Measurements from ENCODE around the gene LBX2. TPM values are rescaled to one million over a fixed set of nuclear protein-coding genes. Genes with fewer than 3 reads are reported as not detected.

Gene LBX2
- total and polyA plus RNA-seq, 8 donors, result 0.14 to 2.2 (median 0.77) TPM; not detected in 1

DNA sequence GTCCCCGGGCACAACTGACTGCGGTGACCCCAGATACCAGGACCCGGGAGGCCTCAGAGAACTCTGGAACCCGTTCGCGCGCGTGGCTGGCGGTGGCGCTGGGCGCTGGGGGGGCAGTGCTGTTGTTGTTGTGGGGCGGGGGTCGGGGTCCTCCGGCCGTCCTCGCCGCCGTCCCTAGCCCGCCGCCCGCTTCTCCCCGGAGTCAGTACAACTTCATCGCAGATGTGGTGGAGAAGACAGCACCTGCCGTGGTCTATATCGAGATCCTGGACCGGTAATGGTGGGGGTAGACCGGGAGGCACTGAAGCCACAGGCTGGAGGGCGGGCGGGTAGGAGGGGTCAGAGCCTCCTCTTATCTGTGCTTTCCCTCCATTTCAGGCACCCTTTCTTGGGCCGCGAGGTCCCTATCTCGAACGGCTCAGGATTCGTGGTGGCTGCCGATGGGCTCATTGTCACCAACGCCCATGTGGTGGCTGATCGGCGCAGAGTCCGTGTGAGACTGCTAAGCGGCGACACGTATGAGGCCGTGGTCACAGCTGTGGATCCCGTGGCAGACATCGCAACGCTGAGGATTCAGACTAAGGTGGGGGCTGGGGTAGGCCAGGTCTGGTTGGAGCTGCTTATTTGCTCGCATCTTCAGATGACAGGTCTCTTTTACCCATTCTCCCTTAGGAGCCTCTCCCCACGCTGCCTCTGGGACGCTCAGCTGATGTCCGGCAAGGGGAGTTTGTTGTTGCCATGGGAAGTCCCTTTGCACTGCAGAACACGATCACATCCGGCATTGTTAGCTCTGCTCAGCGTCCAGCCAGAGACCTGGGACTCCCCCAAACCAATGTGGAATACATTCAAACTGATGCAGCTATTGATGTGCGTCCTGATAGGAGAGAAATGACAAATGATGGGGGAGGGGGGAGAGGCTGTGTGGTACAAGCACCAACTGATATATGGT lies 31.1 kb upstream of the LBX2 start:
- intact Hi-C loops (cut with DNase I), result no loop called here
- no peaks in the 10 kb centered on the region for H3K27me3 ChIP-seq
- peaks cover 0 to 44% of the 10 kb centered on the region in 2 donors for H3K36me3 ChIP-seq

DNA sequence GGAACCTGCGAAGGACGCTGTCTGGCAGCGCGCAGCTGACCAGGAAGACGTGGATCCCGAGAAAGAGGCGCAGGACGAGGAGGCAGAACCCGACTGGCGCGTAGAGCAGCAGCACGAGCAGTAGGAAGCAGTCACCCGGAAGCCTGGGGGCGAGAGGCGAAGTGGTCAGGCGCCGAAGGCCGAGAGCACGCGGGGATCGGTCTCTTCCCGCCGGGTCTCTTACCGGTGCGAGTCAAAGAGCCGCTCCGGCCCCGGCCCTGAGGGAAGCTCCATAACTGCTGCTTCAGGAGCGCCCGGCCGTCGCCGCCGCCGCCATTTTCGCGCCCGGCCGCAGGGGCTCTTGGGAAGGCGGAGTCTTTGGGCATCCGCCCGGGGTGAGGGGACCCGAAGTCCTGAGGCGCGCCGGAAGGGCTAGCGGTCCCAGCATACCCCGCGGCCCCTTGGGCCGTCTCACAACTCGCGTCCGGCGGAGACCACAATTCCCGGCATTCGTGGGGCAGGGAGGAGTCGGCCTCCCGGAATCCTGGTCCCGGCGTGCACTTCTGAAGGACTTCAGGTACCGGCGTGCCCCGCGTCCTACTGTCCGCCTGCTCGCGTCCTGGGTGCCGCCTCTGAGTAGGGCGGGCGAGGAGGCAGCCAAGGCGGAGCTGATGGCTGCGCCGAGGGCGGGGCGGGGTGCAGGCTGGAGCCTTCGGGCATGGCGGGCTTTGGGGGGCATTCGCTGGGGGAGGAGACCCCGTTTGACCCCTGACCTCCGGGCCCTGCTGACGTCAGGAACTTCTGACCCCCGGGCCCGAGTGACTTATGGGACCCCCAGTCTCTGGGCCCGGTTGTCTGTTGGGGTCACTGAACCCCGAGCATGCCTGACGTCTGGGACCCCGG lies 30.2 kb upstream of the LBX2 start, which contains the start of the genes AUP1 and HTRA2:
TSS of gene AUP1 (minus strand) at position 350 of the 882 bp plus-strand sequence. CDS start at position 273, 77 bp downstream.
TSS of gene HTRA2 (plus strand) at position 577 of the 882 bp plus-strand sequence. CDS start at position 651, 74 bp downstream.
- TF ChIP-seq, protein P1, sequence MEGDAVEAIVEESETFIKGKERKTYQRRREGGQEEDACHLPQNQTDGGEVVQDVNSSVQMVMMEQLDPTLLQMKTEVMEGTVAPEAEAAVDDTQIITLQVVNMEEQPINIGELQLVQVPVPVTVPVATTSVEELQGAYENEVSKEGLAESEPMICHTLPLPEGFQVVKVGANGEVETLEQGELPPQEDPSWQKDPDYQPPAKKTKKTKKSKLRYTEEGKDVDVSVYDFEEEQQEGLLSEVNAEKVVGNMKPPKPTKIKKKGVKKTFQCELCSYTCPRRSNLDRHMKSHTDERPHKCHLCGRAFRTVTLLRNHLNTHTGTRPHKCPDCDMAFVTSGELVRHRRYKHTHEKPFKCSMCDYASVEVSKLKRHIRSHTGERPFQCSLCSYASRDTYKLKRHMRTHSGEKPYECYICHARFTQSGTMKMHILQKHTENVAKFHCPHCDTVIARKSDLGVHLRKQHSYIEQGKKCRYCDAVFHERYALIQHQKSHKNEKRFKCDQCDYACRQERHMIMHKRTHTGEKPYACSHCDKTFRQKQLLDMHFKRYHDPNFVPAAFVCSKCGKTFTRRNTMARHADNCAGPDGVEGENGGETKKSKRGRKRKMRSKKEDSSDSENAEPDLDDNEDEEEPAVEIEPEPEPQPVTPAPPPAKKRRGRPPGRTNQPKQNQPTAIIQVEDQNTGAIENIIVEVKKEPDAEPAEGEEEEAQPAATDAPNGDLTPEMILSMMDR (IDR thresholded peaks at IDR 0.05), result peak in 1 of 2 donors; percentile 26
- intact Hi-C loops (cut with DNase I), result no loop called here
- Histone ChIP-seq H3K36me3 (peaks cover 0 to 47% of the 10 kb centered on the region in 2 donors), H3K27ac (peak within 1 kb of the TSS; percentile 83 to 94), H3K9me3 (no peaks in the 10 kb centered on the region), H3K4me3 (peak within 1 kb of the TSS; percentile 89 to 92), H3K4me1 (peaks cover 11 to 30% of the 10 kb centered on the region in 2 donors), H3K27me3 (no peaks in the 10 kb centered on the region)
- peak; percentile 97 to 99 (median 99) for DNase-seq
- peak; percentile 96 for ATAC-seq

More for the DNA sequence above, 31.1 kb upstream of the LBX2 start:
- Histone ChIP-seq H3K4me1 (peaks cover 11 to 30% of the 10 kb centered on the region in 2 donors), H3K4me3 (peak overlapping the region; percentile 89 to 92), H3K9me3 (no peaks in the 10 kb centered on the region), H3K27ac (peak overlapping the region; percentile 83 to 94)
- TF ChIP-seq, protein P1 (IDR thresholded peaks at IDR 0.05), result no peak
- ATAC-seq (peak; percentile 32), DNase-seq (peak in 3 of 4 donors; percentile 38 to 84 (median 59))

DNA sequence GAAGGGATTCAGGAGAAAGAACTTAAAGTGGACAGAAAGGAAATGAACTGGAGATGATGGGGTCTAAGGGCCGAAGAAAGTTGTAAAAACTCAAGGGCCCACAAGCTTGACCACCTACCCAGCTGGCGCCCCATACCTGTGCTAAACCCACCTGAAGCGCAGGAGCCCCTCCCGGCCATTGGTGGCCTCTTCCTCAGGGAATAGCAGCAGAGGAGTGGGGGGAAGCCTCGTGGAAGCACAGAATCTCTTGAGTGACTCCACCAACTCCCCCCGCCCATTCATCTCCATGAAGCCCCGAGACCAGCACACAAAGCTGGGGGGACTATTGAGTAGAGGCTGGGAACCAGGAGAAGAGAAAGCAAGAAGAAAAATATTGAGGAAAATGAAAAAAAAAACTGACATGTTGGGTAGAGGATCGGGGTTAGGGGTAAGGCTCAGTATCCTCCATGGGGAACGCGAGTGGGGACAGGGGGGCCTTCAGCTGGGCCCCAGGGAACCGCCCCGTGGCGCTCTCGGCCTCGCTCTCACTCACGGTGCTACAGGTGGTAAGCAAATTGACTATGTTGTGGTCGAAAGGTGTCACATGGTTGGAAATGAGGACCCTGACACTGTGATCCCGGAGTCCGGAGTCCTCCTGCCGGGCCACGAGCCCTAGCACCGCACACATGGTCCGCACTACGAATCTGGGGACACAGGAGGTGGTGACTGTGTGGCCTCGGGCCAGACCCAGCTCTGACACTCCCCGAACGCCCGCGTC lies 29.4 kb upstream of the LBX2 start:
- H3K36me3 ChIP-seq, result peaks cover 0 to 42% of the 10 kb centered on the region in 2 donors
- DNase-seq, result no peak
- H3K9me3 ChIP-seq, result no peaks in the 10 kb centered on the region
- TF ChIP-seq, protein P1 (IDR thresholded peaks at IDR 0.05), result no peak
- peak overlapping the region; percentile 83 to 94 for H3K27ac ChIP-seq
- intact Hi-C loops (cut with DNase I), result no loop called here
- H3K27me3 ChIP-seq, result no peaks in the 10 kb centered on the region
- ATAC-seq, result peak; percentile 7
- peaks cover 11 to 30% of the 10 kb centered on the region in 2 donors for H3K4me1 ChIP-seq
- peak overlapping the region; percentile 89 to 92 for H3K4me3 ChIP-seq

DNA sequence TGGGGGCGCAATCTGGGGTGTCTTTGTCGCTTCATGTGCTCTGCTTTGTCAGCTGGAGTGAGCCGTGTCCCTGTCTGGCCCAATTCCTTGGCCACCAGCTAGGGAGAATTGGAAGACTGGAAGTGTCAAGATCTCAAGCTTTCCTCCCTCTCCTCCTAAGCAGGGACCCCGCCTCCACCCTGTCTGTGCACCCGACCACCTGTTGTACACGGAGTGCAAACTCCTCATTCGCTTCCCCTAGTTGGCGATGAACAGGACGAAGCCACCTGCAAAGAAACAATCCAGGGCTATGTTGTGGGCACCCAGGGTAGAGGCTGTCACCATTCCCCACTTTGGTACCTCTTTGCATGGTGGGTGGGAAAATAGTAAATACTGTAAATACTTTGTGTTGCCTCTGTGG lies 28.3 kb upstream of the LBX2 start:
- no peaks in the 10 kb centered on the region for H3K27me3 ChIP-seq
- intact Hi-C loops (cut with DNase I), result no loop called here

More for the DNA sequence above, 28.3 kb upstream of the LBX2 start:
- Histone ChIP-seq H3K36me3 (peaks cover 0 to 33% of the 10 kb centered on the region in 2 donors), H3K4me1 (peaks cover 11 to 30% of the 10 kb centered on the region in 2 donors), H3K27ac (no peak overlapping the region), H3K4me3 (no peak overlapping the region), H3K9me3 (no peaks in the 10 kb centered on the region)
- TF ChIP-seq, protein P1 (IDR thresholded peaks at IDR 0.05), result no peak
- no peak for ATAC-seq
- DNase-seq, result no peak
